Prostate gland (tissue), 2 donors: ENCODE data around the gene CUX1.

Experiments used
- POLR2A ChIP-seq: fragments of 450-650 bp; IDR thresholded peaks from one replicate; pipeline ENCODE4 v1.6.1; 2016; ENCODE audit warnings: antibody characterized with exemption, mild to moderate bottlenecking
- POLR2AphosphoS5 ChIP-seq: sonication (generic); formaldehyde crosslinking; IDR thresholded peaks from one replicate; pipeline ENCODE4 v1.6.1; 2017; ENCODE audit warnings: antibody characterized with exemption
- TF ChIP-seq, protein P1 (sequence below), 4 experiments: fragments of 200-600 bp in 2 of 4; fragments of 450-650 bp in 2 of 4; sonication (generic) in 2 of 4; IDR thresholded peaks; 1 replicate in 3 of 4; 2 replicates in 1 of 4; pipeline ENCODE4 v1.5.1; 2016 to 2019; ENCODE audit warnings: antibody characterized with exemption in 4 of 4, mild to moderate bottlenecking in 2 of 4, moderate library complexity in 2 of 4

DNA sequence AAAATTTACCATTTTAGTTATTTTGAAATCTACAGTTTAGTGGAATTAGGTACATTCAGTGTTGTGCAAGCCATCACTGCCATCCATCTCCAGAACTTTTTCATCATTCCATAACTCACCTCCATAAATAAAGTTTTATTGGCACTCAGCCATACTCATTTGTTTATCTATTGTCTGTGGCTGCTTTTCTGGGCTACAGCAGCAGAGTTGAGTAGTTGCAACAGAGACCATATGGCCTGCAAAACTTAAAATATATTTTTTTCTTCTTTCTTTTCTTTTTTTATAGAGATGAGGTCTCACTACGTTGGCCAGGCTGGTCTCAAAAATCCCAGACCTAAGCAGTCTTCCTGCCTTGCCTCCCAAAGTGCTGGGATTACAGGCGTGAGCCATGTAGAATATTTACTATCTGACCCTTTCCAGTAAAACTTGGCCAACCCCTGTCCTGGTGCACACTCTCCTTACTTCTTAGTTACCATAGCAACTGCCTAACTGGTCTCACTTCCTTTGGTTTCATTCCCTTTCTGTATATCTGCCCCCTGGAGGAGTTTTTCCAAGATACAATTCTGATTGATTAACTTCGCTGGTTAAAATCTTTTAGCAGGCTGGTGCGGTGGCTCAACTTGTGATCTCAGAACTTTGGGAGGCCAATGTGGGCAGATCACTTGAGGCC, 133.2 kb downstream of the CUX1 start:
- TF ChIP-seq, protein P1, sequence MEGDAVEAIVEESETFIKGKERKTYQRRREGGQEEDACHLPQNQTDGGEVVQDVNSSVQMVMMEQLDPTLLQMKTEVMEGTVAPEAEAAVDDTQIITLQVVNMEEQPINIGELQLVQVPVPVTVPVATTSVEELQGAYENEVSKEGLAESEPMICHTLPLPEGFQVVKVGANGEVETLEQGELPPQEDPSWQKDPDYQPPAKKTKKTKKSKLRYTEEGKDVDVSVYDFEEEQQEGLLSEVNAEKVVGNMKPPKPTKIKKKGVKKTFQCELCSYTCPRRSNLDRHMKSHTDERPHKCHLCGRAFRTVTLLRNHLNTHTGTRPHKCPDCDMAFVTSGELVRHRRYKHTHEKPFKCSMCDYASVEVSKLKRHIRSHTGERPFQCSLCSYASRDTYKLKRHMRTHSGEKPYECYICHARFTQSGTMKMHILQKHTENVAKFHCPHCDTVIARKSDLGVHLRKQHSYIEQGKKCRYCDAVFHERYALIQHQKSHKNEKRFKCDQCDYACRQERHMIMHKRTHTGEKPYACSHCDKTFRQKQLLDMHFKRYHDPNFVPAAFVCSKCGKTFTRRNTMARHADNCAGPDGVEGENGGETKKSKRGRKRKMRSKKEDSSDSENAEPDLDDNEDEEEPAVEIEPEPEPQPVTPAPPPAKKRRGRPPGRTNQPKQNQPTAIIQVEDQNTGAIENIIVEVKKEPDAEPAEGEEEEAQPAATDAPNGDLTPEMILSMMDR (IDR thresholded peaks at IDR 0.05): no peak
- TF ChIP-seq POLR2A (no peak), POLR2AphosphoS5 (no peak)
